ENCODE data around the gene HCFC1. TPM values are rescaled to one million over a fixed set of nuclear protein-coding genes. Genes with fewer than 3 reads are reported as not detected.

HCFC1 gene
- total RNA-seq, 2 experiments from 2014 or later: 45.9 to 50.2 TPM

DNA sequence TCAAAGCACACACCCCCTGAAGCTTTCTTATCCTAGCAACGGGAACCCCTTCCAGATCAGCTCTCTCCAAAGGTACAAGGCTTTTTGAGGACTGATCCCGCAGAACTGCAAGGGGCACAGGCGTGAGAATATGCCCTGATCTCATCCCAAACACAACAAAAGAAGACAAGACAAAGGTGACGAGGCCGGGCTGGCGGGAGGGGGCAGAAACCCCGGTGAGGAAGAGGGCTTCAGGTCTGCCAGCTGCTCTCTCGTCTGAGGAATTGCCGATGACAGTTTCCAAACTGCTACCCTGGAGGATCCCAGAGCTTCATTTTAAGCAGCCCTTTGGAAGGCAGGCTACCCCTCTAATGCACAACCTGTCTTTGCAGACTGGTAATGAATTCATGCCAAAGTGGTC lies 3.4 kb downstream of the HCFC1 start:
- peaks cover 59% of the 10 kb centered on the region for H3K4me1 ChIP-seq (ENCODE audit: insufficient read depth, low read length)
- ChIA-PET CTCF (interaction anchor here (0.8 to 1.8 kb wide), 3 partner anchors 40 to 49 kb away, joined by 3 to 5 read pairs (median 4); no protein-coding TSS in a partner anchor), POLR2A (interaction anchor here (1.4 to 6.6 kb wide), 4 partner anchors 19 to 52 kb away, joined by 5 to 163 read pairs (median 7); partner anchors contain the start of genes ARHGAP4 and IRAK1)
- peak overlapping the region; percentile 96 for H3K4me3 Mint-ChIP-seq
- no peaks in the 10 kb centered on the region for H3K27me3 ChIP-seq (ENCODE audit: control insufficient read depth in 1 of 2, insufficient read depth in 2 of 2, low read length in 2 of 2)
- H3K4me3 ChIP-seq (ENCODE audit: low read length): peak overlapping the region; percentile 96
- H3K27me3 Mint-ChIP-seq: no peaks in the 10 kb centered on the region
- H3K9me3 ChIP-seq (ENCODE audit: control insufficient read depth in 1 of 2, insufficient read depth in 1 of 2, low read length in 2 of 2): no peaks in the 10 kb centered on the region
- peak overlapping the region; percentile 98 for H3K27ac Mint-ChIP-seq
- peaks cover 32% of the 10 kb centered on the region for H3K4me1 Mint-ChIP-seq (ENCODE audit: low read depth)
- DNase-seq: no peak
- no peaks in the 10 kb centered on the region for H3K9me3 Mint-ChIP-seq
- no peak for ATAC-seq (ENCODE audit: poor library complexity)
- peaks cover 12% of the 10 kb centered on the region for H3K36me3 ChIP-seq (ENCODE audit: insufficient read depth, low read length)
- peaks cover 32% of the 10 kb centered on the region for H3K36me3 Mint-ChIP-seq (ENCODE audit: low read depth)
- intact Hi-C loops (cut with DNase I, micrococcal nuclease): loop anchor here (2.0 to 5.0 kb wide), 3 partner anchors 17 to 129 kb away; partner anchors contain the start of gene MECP2 (in 1 of the 2)
- TF ChIP-seq, protein P1, sequence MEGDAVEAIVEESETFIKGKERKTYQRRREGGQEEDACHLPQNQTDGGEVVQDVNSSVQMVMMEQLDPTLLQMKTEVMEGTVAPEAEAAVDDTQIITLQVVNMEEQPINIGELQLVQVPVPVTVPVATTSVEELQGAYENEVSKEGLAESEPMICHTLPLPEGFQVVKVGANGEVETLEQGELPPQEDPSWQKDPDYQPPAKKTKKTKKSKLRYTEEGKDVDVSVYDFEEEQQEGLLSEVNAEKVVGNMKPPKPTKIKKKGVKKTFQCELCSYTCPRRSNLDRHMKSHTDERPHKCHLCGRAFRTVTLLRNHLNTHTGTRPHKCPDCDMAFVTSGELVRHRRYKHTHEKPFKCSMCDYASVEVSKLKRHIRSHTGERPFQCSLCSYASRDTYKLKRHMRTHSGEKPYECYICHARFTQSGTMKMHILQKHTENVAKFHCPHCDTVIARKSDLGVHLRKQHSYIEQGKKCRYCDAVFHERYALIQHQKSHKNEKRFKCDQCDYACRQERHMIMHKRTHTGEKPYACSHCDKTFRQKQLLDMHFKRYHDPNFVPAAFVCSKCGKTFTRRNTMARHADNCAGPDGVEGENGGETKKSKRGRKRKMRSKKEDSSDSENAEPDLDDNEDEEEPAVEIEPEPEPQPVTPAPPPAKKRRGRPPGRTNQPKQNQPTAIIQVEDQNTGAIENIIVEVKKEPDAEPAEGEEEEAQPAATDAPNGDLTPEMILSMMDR (IDR thresholded peaks at IDR 0.05): no peak
- H3K27ac ChIP-seq (ENCODE audit: low read depth in 1 of 2, low read length in 2 of 2): peak overlapping the region; percentile 72 to 76

DNA sequence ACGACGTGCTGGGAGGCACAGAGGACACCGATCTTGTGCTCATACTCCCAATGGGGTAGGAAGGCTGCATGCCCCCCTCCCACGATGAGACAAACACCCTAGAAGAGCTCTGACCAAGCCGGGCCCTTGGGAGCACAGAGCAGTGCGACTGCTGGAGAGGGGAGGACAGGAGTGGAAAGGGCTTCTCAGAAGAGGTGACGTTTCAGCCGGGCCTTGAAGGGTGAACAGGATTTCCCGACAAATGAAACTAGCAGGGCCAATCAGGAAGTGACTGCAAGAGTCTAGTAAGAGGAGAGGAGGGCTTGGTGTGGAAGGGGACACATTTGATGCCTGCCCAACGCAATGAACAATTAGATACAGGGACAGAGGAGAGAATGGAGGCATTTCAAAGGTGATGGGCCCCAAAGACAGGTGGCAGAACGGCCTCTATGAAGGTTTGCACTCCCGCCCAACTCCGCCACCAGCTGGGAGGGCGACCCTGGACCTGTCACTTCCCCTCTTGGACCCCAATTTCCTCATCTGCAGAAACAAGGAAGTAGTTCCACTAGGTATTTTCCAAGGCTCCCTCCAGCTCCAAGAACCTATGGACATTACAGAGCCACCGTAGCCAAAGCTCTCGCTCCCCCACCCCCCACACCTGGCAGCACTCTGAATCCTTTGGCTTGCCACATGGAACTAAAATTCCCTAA lies 3.9 kb downstream of the HCFC1 start:
- H3K4me3 ChIP-seq (ENCODE audit: low read length): peak overlapping the region; percentile 96

More for the DNA sequence above, 3.9 kb downstream of the HCFC1 start:
- intact Hi-C loops (cut with DNase I, micrococcal nuclease): loop anchor here (1.0 to 5.0 kb wide), 4 partner anchors 17 to 130 kb away; partner anchors contain the start of gene MECP2 (in 1 of the 2)
- TF ChIP-seq, protein P1 (IDR thresholded peaks at IDR 0.05): no peak
- Mint-ChIP-seq H3K4me3 (peak overlapping the region; percentile 96), H3K9me3 (no peaks in the 10 kb centered on the region), H3K36me3 (ENCODE audit: low read depth) (peaks cover 33% of the 10 kb centered on the region), H3K4me1 (ENCODE audit: low read depth) (peaks cover 27% of the 10 kb centered on the region), H3K27ac (peak overlapping the region; percentile 98), H3K27me3 (no peaks in the 10 kb centered on the region)
- ATAC-seq (ENCODE audit: poor library complexity) (no peak), DNase-seq (peak in 5 of 14 experiments; percentile 24 to 75 (median 60))
- H3K4me1 ChIP-seq (ENCODE audit: insufficient read depth, low read length): peaks cover 58% of the 10 kb centered on the region
- H3K27ac ChIP-seq (ENCODE audit: low read depth in 1 of 2, low read length in 2 of 2): peak overlapping the region; percentile 72 to 76
- peaks cover 18% of the 10 kb centered on the region for H3K36me3 ChIP-seq (ENCODE audit: insufficient read depth, low read length)
- ChIA-PET CTCF (interaction anchor here (1.0 to 1.9 kb wide), 3 partner anchors 20 to 46 kb away, joined by 3 to 7 read pairs (median 5); no protein-coding TSS in a partner anchor), POLR2A (interaction anchor here (1.0 to 6.6 kb wide), 7 partner anchors 14 to 430 kb away, joined by 3 to 163 read pairs (median 6); partner anchors contain the start of genes ARHGAP4, EMD, IRAK1 and MECP2)
- H3K27me3 ChIP-seq (ENCODE audit: control insufficient read depth in 1 of 2, insufficient read depth in 2 of 2, low read length in 2 of 2): no peaks in the 10 kb centered on the region
- no peaks in the 10 kb centered on the region for H3K9me3 ChIP-seq (ENCODE audit: control insufficient read depth in 1 of 2, insufficient read depth in 1 of 2, low read length in 2 of 2)
